ENCODE data around the gene ALG12.
A peak's percentile ranks its signal among the peaks of the same experiment; 100 is the strongest.

Gene ALG12

GRCh38 chr22:49929994-49930575, 11.8 kb upstream of the ALG12 start:
- peaks cover 54% of the 10 kb centered on the region for H3K4me1 Mint-ChIP-seq (ENCODE audit: low read depth)
- H3K27ac Mint-ChIP-seq, result peak overlapping the region; percentile 69
- H3K4me3 Mint-ChIP-seq, result no peak overlapping the region
- H3K36me3 Mint-ChIP-seq (ENCODE audit: low read depth), result peaks cover 9% of the 10 kb centered on the region
- no peaks in the 10 kb centered on the region for H3K27me3 Mint-ChIP-seq
- H3K9me3 Mint-ChIP-seq, result no peaks in the 10 kb centered on the region

- Mint-ChIP-seq H3K27me3 (no peaks in the 10 kb centered on the region), H3K4me1 (ENCODE audit: low read depth) (peaks cover 56% of the 10 kb centered on the region)
Measured at GRCh38 chr22:49929211-49929979, 11.2 kb upstream of the ALG12 start.

DNA sequence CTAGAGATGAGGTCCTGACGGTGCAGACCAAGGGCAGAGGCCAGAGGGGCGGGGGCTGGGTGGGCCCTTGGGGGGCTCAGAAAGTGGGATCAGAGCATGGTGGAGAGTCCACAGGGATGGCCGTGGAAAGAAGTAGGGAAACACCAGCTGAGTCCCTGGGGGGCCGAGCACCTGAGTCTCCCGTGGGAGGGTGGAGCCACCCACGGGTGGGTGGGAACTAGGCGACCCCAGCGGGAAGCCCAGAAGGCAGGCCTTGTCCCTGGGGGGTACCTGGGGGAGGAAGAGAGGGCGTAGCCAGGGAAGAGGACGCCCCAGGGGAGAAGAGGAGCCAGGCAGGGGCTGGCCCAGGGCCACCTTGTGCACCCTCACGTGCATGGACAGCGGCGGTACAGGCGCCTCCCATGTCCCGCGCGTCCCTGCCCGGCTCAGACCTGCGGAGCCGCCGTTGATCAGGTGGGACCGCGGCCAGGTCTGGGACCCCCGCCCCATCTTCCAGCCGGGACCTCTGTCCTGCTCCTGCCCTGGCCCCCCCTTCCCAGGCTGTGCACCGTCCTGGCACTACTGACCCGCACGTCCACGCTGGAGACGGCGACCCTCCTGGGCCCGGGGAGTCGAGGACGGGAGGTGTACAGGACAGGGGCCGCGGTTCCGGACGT, 10.4 kb upstream of the ALG12 start:
- Mint-ChIP-seq H3K36me3 (ENCODE audit: low read depth) (peaks cover 18% of the 10 kb centered on the region), H3K27me3 (no peaks in the 10 kb centered on the region), H3K27ac (no peak overlapping the region), H3K9me3 (no peaks in the 10 kb centered on the region), H3K4me3 (no peak overlapping the region), H3K4me1 (ENCODE audit: low read depth) (peaks cover 60% of the 10 kb centered on the region)

More at GRCh38 chr22:49929211-49929979, 11.2 kb upstream of the ALG12 start:
- H3K4me3 Mint-ChIP-seq, result no peak overlapping the region
- H3K36me3 Mint-ChIP-seq (ENCODE audit: low read depth), result peaks cover 11% of the 10 kb centered on the region
- H3K27ac Mint-ChIP-seq, result no peak overlapping the region
- no peaks in the 10 kb centered on the region for H3K9me3 Mint-ChIP-seq

GRCh38 chr22:49928185-49928495, 9.9 kb upstream of the ALG12 start:
- Mint-ChIP-seq H3K4me1 (ENCODE audit: low read depth) (peaks cover 60% of the 10 kb centered on the region), H3K4me3 (no peak overlapping the region), H3K27ac (no peak overlapping the region), H3K9me3 (no peaks in the 10 kb centered on the region), H3K36me3 (ENCODE audit: low read depth) (peaks cover 24% of the 10 kb centered on the region), H3K27me3 (no peaks in the 10 kb centered on the region)

DNA sequence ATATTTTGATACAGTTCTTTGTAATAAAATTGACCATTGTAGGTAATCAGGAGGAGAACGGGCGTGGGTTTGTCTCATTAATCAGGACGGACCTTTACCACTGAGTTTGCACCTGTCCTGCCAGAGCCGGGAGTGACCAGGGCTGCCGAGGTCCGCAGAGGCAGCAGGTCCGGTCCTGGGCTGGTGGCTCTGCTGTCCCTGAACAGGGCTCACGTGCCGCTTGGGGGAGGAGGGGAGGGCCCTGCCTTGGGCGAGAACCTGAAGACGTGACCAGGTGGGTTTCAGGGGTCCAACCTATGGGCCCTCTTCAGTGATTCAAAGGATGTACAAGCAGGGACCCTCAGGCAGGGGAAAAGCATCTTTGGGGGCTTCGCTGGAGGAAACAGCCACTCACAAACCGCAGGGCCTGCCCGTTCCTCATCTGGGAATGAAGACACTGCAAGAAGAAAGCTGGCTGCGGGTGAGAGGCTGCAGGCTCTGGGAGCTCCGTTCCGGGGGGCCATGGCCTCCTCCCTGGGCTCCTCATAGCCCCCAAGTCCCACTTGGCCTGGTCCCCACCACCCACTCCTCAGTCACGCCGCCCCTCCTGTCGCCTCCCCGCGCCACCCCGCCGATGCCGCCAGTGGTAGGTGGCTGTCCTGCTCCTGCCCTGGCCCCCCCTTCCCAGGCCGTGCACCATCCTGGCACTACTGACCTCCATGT, 9.4 kb upstream of the ALG12 start:
- Mint-ChIP-seq H3K9me3 (no peaks in the 10 kb centered on the region), H3K36me3 (ENCODE audit: low read depth) (peaks cover 25% of the 10 kb centered on the region), H3K27me3 (no peaks in the 10 kb centered on the region), H3K4me1 (ENCODE audit: low read depth) (peaks cover 55% of the 10 kb centered on the region), H3K27ac (no peak overlapping the region), H3K4me3 (no peak overlapping the region)

DNA sequence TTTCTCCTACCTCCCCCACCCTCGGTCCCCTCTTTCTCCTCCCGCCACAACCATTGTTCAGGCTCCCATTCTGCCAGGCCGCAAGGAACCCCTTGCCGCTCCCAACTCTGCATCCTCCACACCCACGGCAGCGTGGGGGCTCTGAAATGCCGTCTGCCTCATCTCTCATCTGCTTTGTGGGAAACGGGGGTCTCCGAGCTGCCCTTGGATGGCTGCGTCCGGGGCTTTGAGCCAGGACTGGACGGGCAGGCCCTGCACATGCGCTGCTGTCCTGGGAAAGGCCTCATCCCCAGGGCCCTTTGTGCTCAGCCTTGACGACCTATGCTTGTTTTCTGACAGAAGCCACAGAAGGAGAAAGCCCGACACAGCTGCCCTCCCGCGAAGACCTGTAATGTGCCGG, 8.7 kb upstream of the ALG12 start:
- peaks cover 54% of the 10 kb centered on the region for H3K4me1 Mint-ChIP-seq (ENCODE audit: low read depth)
- no peaks in the 10 kb centered on the region for H3K9me3 Mint-ChIP-seq
- no peak overlapping the region for H3K4me3 Mint-ChIP-seq
- peaks cover 25% of the 10 kb centered on the region for H3K36me3 Mint-ChIP-seq (ENCODE audit: low read depth)
- H3K27ac Mint-ChIP-seq, result peak overlapping the region; percentile 80
- no peaks in the 10 kb centered on the region for H3K27me3 Mint-ChIP-seq

- Mint-ChIP-seq H3K4me3 (peak overlapping the region; percentile 75), H3K9me3 (no peaks in the 10 kb centered on the region), H3K27me3 (no peaks in the 10 kb centered on the region), H3K27ac (peak overlapping the region; percentile 96), H3K4me1 (ENCODE audit: low read depth) (peaks cover 42% of the 10 kb centered on the region), H3K36me3 (ENCODE audit: low read depth) (peaks cover 25% of the 10 kb centered on the region)
Measured at GRCh38 chr22:49925525-49926128, 7.4 kb upstream of the ALG12 start.

DNA sequence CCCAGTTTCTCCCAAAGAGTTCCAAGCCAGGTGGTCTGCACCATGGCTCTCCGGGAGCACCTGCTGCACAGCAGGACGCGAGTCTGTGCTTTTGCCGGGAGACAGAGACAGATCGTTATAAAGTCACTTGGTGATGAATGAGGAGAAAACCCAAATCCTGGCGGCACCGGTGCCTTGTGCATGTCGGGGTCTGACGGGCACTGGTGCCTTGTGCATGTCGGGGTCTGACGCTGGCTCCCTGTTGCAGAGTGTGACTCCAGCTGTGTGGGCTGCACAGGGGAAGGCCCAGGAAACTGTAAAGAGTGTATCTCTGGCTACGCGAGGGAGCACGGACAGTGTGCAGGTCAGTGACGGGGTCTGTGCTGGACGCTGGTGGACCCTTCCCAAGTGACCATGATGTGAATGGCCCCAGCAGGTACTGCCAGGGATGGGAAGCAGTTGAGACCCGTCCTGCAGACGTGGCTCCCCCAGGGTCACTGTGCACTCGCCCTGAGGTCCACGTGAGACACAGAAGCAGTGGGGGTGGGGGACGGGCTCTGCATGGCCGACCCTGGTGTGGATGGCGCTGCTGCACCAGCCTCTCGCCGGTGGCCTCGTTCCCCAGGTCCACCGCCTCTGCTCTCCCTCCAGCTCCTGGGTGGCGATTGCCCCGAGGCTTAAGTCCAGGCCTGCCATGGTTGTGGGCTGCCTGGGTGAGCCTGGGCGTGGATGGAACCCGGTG, 6.0 kb upstream of the ALG12 start:
- Mint-ChIP-seq H3K4me1 (ENCODE audit: low read depth) (peaks cover 44% of the 10 kb centered on the region), H3K36me3 (ENCODE audit: low read depth) (peaks cover 31% of the 10 kb centered on the region), H3K4me3 (no peak overlapping the region), H3K27ac (no peak overlapping the region), H3K27me3 (no peaks in the 10 kb centered on the region), H3K9me3 (no peaks in the 10 kb centered on the region)

- Mint-ChIP-seq H3K27me3 (no peaks in the 10 kb centered on the region), H3K4me3 (no peak overlapping the region), H3K27ac (no peak overlapping the region), H3K36me3 (ENCODE audit: low read depth) (peaks cover 31% of the 10 kb centered on the region), H3K9me3 (no peaks in the 10 kb centered on the region), H3K4me1 (ENCODE audit: low read depth) (peaks cover 45% of the 10 kb centered on the region)
Measured at GRCh38 chr22:49923445-49923844, 5.2 kb upstream of the ALG12 start.

DNA sequence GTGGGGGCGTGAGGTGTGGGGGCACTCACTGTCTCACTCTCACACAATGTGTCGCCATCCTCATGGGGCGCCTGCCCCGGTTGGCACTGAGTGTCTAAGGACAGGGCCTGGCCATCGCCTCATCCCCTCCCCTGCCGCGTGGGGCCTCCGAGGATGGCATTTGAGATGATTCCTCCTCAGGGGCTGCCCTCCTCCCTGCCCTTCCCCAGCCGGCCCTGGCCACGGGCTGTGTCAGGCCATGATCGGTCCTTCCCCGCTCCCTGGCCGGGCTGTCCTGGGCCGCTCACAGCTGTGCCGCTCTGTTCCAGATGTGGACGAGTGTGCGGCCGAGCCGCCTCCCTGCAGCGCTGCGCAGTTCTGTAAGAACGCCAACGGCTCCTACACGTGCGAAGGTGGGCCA, 4.7 kb upstream of the ALG12 start:
- Mint-ChIP-seq H3K27ac (no peak overlapping the region), H3K27me3 (no peaks in the 10 kb centered on the region), H3K36me3 (ENCODE audit: low read depth) (peaks cover 31% of the 10 kb centered on the region), H3K9me3 (no peaks in the 10 kb centered on the region), H3K4me3 (no peak overlapping the region), H3K4me1 (ENCODE audit: low read depth) (peaks cover 45% of the 10 kb centered on the region)

DNA sequence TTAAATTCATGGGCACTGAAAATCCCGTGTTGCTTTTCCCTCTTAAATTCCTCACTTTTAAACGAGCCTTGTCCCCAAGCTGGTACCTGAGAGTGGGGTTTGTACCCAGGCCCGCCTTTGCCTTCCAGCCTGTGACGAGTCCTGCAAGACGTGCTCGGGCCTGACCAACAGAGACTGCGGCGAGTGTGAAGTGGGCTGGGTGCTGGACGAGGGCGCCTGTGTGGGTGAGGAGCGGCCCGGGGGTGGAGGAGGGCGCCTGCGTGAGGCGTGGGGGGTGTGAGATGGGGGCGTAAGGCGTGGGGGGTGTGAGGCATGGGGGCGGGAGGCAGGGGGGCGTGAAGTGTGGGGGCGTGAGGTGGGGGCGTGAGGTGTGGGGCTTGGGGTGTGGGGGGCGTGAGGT, 4.2 kb upstream of the ALG12 start:
- Mint-ChIP-seq H3K4me1 (ENCODE audit: low read depth) (peaks cover 47% of the 10 kb centered on the region), H3K9me3 (no peaks in the 10 kb centered on the region), H3K27ac (no peak overlapping the region), H3K4me3 (no peak overlapping the region), H3K27me3 (no peaks in the 10 kb centered on the region), H3K36me3 (ENCODE audit: low read depth) (peaks cover 31% of the 10 kb centered on the region)

GRCh38 chr22:49921508-49922278, 3.5 kb upstream of the ALG12 start:
- no peak overlapping the region for H3K27ac Mint-ChIP-seq
- no peaks in the 10 kb centered on the region for H3K27me3 Mint-ChIP-seq
- no peaks in the 10 kb centered on the region for H3K9me3 Mint-ChIP-seq
- H3K4me1 Mint-ChIP-seq (ENCODE audit: low read depth), result peaks cover 48% of the 10 kb centered on the region
- H3K36me3 Mint-ChIP-seq (ENCODE audit: low read depth), result peaks cover 25% of the 10 kb centered on the region
- no peak overlapping the region for H3K4me3 Mint-ChIP-seq

DNA sequence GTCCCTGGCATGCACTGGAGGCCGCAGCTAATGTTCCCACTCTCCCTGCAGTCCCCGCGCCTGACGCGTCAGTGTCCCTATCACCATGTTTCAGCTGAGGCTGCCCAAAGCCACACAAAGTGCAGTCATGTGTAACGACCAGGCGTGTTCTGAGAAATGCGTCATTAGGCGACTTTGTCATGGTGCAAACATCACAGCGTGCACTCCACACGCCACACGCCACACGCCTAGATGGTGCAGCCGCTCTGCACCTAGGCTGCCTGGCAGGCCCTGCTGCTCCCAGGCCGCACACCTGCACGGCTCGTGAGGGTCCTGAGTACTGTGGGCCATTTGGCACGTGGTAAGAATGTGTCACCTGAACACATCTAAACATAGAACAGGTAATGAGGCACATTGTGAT, 2.6 kb upstream of the ALG12 start:
- Mint-ChIP-seq H3K27me3 (no peaks in the 10 kb centered on the region), H3K9me3 (no peaks in the 10 kb centered on the region), H3K36me3 (ENCODE audit: low read depth) (peaks cover 25% of the 10 kb centered on the region), H3K4me1 (ENCODE audit: low read depth) (peaks cover 47% of the 10 kb centered on the region), H3K4me3 (no peak overlapping the region), H3K27ac (no peak overlapping the region)

Data from stimulated activated naive CD8-positive, alpha-beta T cell treated with anti-CD3 and anti-CD28 coated beads, Interleukin-15, Interleukin-2, amounts not matched to agents 100 ng/mL and 50 ng/mL, for 24 hours (primary cell).